ENCODE data around the gene TUBA1C. TPM values are rescaled to one million over a fixed set of nuclear protein-coding genes. Genes with fewer than 3 reads are reported as not detected.

TUBA1C gene
- 10.0 TPM for polyA plus RNA-seq (2012; ENCODE audit: insufficient read depth, insufficient read length, low read depth)

- H3K9me3 ChIP-seq: no peaks in the 10 kb centered on the region
- no peaks in the 10 kb centered on the region for H3K4me1 ChIP-seq
- peak; percentile 34 for DNase-seq
- H3K36me3 ChIP-seq: peaks cover 3% of the 10 kb centered on the region; the same call in 1 of the 2 replicates
- no peak within 1 kb of the TSS for H3K4me3 ChIP-seq (ENCODE audit: low read depth, low read length)
- H3K27me3 ChIP-seq: no peaks in the 10 kb centered on the region
- TF ChIP-seq CTCF (IDR thresholded peaks at IDR 0.05; ENCODE audit: low read depth, low read length): no peak
Observed at GRCh38 chr12:49264873-49265792, at the start of gene TUBA1C. TSS of gene TUBA1C (plus strand) at chr12:49265082. CDS start at chr12:49265182, 100 bp downstream.

- no peak for TF ChIP-seq CTCF (IDR thresholded peaks at IDR 0.05; ENCODE audit: low read depth, low read length)
- Histone ChIP-seq H3K4me3 (ENCODE audit: low read depth, low read length) (no peak overlapping the region), H3K4me1 (peaks cover 21% of the 10 kb centered on the region), H3K27me3 (no peaks in the 10 kb centered on the region), H3K36me3 (no peaks in the 10 kb centered on the region), H3K9me3 (no peaks in the 10 kb centered on the region)
- DNase-seq: no peak
Observed at GRCh38 chr12:49219417-49220026, 45.4 kb upstream of the TUBA1C start.

- peaks cover 13% of the 10 kb centered on the region for H3K4me1 ChIP-seq
- no peak overlapping the region for H3K4me3 ChIP-seq (ENCODE audit: low read depth, low read length)
- no peaks in the 10 kb centered on the region for H3K9me3 ChIP-seq
- no peaks in the 10 kb centered on the region for H3K27me3 ChIP-seq
- TF ChIP-seq CTCF (IDR thresholded peaks at IDR 0.05; ENCODE audit: low read depth, low read length): no peak
- DNase-seq: no peak
- no peaks in the 10 kb centered on the region for H3K36me3 ChIP-seq
Observed at GRCh38 chr12:49220972-49221371, 43.9 kb upstream of the TUBA1C start.

- no peak for DNase-seq
- Histone ChIP-seq H3K27me3 (no peaks in the 10 kb centered on the region), H3K4me1 (peaks cover 20% of the 10 kb centered on the region), H3K36me3 (no peaks in the 10 kb centered on the region), H3K4me3 (ENCODE audit: low read depth, low read length) (no peak overlapping the region), H3K9me3 (no peaks in the 10 kb centered on the region)
- TF ChIP-seq CTCF (IDR thresholded peaks at IDR 0.05; ENCODE audit: low read depth, low read length): no peak
Observed at GRCh38 chr12:49223122-49223521, 41.8 kb upstream of the TUBA1C start.

GRCh38 chr12:49223590-49224369 lies 41.1 kb upstream of the TUBA1C start:
- no peaks in the 10 kb centered on the region for H3K27me3 ChIP-seq
- H3K4me3 ChIP-seq (ENCODE audit: low read depth, low read length): no peak overlapping the region
- no peaks in the 10 kb centered on the region for H3K9me3 ChIP-seq
- DNase-seq: no peak
- H3K36me3 ChIP-seq: no peaks in the 10 kb centered on the region
- TF ChIP-seq CTCF (IDR thresholded peaks at IDR 0.05; ENCODE audit: low read depth, low read length): no peak
- peaks cover 24% of the 10 kb centered on the region for H3K4me1 ChIP-seq
